Activated gamma-delta T cell treated with Interleukin-2 at 50 U/mL for 16 hours (primary cell): ENCODE measurements around the gene FLNB.
"Not testable (repeated sequence)": the region's sequence is repeated elsewhere in the genome, so short reads cannot be mapped to it uniquely, and the experiment has no call there.

ENCODE experiments used
- DNase-seq: peaks from one replicate; pipeline ENCODE4 v3.0.0-alpha.2; 2020

The FLNB gene

DNA sequence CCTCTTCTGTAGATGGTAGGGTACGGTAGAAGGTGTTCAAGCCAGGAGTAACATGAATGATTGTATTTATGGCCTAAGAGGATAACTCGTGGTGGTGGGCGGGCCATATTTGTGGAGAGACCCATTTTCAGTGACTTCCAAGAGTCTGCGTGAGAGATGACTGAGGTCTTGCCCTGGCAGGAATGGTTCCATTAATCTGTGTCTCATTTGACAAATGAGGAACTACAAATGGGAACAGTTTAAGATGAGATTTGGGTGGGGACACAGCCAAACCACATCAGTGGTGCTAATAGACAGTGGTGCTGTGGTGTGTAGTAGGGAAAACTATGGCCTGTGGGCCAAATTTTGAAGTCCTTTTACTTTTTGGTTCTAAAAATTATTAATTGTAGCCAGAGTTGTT is 47.1 kb downstream of the FLNB start:
- DNase-seq: no peak

- not testable (repeated sequence) for DNase-seq
These were observed 47.7 kb downstream of the FLNB start for GRCh38 chr3:58055891-58056290.

- no peak for DNase-seq
These were observed 50.4 kb downstream of the FLNB start for GRCh38 chr3:58058361-58059263.

DNA sequence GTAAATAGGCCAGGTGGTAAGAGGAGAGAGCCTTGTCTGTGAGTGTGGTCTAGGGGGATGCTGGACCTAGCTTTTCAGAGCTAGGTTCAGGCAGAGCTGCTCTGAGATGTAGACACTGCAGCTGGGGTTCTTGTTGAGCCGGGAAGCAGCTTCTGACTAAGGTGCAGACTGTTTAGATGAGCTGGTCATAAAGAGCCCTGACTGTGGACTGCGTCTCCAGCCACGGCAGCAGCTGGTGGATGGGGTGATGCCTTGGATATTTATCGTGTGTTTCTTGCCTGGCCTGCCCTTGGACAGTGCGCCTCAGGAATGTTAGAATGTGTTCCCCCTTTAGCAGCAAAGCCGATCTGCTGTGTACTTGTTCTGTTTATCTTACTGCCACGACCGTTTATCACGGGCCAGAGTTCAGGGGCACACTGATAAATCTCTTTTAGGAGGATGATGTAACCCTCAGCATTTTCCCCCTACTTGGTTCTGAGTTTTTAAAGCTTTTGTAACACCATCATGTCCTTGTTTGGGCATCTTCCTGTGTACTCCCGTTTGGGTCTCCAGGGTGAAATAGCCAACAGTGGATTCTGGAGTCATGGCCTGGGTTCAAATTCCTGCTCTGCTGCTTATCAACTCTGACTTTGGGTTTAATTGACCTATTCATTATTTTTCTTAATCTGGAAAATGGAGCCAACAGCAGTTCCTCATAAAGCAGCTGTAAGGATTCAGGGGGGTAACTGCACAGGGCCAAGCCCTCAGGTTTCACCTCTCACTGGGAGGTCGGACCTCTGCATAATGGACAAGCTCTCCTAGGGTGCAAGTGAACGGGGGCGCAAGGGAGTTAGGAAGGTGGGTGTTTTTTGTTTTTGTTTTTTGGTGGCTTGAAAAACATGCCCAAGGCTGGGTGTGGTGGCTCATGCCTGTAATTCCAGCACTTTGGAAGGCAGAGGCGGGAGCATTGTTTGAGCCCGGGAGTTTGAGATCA is 51.4 kb downstream of the FLNB start:
- DNase-seq: no peak

- no peak for DNase-seq
These were observed 54.2 kb downstream of the FLNB start for GRCh38 chr3:58062472-58062871.

DNA sequence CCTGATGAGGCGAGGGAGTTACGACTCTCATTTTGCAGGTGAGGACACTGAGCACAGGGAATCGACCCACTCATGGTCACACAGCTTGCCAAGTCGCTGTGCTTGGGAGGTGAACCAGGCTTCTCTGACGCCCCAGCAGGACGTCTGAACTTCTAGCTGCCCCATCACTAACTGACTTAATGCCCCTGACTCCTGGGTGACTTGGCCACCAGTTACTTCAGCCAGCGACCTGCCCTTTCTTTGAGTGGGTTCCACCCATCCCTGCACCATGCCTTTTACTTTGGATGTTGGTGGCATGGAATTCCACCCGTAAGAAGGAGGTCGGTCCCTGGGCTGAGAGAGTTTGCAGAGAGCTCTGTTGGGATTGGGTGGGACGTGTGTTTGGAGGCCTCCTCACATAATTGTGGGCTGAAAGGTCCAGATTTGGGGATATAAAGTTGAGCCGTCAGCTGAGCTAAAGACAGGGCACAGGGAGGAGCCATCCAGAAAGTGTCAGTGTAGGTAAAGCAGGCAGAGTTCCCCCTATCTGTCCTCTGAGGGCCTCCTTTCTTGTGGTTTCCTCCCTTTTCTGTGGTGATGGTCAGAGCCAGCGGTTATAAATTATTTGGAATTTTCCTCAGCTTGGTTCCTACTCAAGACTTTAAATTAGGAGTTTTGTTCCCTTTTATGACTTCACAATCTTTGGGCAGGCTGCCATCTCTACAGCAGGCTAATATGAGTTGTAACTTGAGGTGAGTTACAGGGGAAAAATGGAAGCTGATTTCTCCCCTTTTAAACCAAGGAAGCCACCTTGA is 55.0 kb downstream of the FLNB start:
- DNase-seq: no peak

GRCh38 chr3:58064923-58065638 is 56.9 kb downstream of the FLNB start:
- DNase-seq: no peak

DNA sequence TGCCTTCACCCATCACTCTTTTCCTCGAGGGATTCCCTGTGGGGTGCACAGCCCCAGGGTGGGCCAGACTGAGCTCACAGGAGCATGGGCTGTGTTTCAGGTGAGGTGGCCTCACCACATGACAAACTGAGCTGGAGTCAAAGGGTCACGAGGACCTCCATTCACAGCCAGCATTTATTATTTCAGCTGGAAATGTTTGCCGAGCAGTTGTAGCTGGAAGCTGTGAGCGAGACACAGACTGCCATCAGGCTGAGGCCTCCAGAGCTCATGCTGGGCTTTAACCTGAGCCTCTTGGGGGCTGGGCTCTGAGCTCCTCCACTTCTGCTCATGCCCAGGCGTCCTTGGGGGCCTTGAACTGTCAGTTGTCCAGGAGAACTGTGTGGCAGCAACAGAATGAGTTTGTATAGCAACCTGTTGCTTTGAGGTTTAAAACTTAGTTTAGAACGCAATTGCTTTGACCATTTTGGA is 57.5 kb downstream of the FLNB start:
- no peak for DNase-seq

- DNase-seq: no peak
These were observed 58.6 kb downstream of the FLNB start for GRCh38 chr3:58066842-58067241.

DNA sequence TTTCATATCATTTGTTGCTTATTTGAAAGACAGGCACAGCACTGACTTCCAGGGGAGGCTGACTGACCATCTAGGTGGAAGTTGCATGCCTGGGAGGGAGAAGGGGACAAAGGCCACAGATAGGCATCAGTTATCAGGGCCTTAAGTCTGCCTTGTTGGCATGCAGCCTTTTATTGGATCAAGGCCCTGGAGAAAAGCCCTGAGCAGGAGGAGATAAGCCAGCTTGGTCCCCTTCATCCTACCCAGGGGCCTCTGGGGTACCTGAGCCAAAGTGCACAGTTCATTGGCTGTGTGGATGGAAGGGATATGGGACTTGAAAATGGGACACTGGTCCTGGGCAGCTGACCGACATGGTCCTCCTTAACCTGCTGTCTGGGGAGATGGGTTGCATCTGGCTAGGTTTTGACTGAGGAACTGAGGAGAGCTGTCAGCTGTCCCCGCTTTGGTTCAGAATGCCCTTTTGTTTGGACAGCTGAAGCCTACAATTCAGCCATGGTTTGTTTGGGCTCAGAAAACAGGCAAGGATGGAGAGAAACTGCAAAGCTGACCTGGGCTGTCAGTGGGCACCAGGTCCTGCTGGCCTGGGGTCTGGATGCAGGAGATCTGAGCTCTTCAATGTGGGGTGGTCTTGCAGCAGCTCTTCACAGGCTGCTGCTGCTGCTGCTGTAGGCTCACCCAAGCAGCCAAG is 60.0 kb downstream of the FLNB start:
- DNase-seq: no peak

DNA sequence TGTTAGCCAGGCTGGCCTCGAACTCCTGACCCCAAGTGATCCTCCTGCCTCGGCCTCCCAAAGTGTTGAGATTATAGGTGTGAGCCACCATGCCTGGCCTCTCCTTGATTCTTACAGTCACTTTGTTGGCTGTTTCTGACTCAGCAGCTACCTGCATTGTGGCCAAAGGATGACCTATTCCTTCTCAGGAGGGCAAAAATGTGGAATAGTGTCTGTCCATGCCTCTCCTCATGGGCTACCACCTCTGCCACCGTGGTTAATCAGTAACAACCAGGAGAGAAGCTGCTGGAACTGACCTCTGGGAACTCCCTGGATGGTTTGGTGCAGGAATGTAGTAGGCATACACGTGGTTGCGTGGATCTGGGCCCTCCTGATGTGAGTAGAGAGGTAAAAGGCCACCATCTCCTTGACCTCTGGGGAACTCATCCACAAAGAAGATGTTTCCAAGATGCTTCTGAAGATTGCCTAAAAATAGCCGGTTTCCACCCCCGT is 63.3 kb downstream of the FLNB start:
- no peak for DNase-seq

GRCh38 chr3:58072052-58072762 is 64.0 kb downstream of the FLNB start:
- DNase-seq: no peak

- no peak for DNase-seq
These were observed 64.5 kb downstream of the FLNB start for GRCh38 chr3:58072763-58073130.

DNA sequence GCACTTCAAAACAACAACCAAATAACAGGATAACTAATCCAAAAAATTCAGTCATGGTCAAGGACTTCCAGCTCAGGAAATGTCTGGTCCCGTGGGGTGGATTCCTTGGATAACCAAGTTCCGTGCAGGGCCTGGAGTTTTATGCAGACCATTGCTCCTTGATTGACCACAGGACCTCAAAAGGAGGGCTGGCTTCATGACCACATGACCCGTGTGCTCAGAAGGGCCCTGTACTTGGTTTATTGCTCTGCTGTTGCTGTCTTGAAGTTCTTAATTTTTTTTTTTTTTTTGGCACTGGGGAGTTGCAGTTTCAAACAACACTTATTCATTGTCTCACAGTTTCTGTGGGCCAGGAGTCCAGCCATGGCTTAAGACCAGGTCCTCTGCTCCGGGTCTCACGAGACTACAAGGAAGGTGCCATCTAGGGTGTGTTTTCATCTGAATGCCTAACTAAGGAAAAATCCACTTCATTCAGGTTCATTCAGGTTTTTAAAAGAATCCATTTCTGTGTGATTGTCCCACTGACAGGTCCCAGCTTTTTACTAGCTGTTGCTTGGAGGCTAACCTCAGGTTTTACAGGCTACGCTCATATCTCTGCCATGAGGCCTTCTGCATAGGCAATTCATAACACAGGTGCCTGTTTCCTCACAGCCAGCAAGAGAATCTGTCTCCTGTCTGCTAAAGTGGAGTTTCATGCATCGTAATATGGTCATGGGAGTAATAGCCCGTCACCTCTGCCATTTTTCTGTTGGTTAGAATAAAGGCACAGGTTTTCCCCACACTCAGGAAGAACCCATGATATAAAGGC is 65.3 kb downstream of the FLNB start:
- no peak for DNase-seq

DNA sequence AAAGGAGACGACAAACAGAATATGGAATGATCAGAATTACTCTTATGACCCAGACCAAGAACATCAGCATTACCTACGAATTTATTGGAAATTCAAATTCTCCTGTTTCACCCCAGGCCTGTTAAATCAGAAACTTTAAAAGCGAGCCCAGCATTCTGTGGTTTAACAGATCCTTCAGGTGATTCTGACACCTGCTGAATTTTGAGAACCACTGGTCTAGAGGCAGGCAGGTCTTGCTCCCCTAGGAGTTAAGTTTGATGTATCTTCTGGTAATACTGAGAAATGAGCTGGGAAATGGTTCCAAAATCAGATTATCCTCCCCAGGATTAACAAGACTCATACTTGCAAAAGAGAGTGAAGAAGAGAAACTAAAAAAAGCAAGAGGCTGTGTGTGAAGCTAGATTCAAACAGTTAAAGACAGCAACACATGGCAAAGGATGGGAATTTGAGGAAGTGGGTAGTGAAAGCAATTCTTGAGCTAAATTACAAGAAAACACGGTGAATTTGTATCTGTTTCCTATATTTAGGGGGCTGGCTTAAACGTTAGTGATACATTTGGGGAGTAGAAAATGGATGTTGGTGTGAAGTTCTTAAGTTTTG is 66.0 kb downstream of the FLNB start:
- DNase-seq: no peak

- peak; percentile 5 for DNase-seq
These were observed 66.8 kb downstream of the FLNB start for GRCh38 chr3:58074997-58075396.

GRCh38 chr3:58077596-58078285 is 69.5 kb downstream of the FLNB start:
- DNase-seq: no peak

GRCh38 chr3:58078610-58079009 is 70.4 kb downstream of the FLNB start:
- DNase-seq: no peak

DNA sequence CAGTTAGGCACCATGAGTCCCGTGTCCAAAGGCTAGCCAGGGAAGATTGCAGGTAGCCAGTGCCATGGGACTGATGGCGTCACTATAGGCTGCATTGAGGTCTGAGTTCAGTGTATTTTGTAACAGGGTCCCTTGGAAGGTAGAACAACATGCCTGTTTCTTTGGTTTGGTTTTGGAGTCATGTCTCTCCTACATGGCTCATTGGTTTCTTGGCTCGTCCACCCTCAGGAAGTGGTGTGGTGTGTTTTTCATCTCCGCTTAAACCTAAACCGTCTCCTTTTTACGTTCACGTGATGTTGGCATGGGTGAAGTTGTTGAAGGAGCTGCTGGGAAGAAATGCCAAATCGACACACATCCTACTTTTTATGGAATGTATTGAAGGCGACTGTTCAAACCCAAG is 71.6 kb downstream of the FLNB start:
- DNase-seq: no peak
